ENCODE data around the gene TIMP3.

Gene TIMP3

DNA sequence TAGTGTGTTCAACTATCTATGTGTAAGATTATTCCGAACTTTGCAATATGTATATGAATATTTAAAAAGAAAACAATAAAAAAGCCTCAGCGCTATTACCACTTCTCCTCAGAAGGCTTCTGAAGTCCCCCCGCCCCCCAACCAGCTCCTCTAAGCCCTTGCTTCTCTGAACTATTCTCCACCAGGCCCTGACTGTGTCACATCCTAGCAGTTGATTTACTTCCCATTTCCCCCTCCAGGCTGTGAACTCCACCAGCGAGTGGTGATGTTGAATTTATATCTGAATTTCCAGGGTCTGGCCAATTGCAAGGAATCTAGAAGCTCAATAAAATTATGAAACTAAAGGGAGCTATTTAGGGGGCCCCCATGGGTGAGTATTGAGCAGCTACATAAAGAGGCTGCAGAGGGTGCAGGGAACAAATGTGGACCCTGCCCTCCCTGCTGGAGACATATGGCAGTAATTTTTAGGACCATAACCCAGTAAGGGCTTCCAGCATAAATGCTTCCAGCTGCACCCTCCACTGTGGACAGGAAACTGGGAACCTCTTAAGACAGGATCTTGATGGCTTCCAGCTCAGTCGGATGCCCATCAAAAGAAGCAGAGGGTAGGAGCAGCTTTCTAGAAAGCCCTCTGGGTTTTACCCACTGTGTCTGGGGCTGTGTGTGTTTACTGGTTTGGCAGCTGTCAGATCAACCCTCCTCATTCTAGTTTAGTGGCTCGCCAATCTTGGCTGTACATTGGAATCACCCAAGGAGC, 81.4 kb downstream of the TIMP3 start:
- no peak for DNase-seq (ENCODE audit: low read depth)

DNA sequence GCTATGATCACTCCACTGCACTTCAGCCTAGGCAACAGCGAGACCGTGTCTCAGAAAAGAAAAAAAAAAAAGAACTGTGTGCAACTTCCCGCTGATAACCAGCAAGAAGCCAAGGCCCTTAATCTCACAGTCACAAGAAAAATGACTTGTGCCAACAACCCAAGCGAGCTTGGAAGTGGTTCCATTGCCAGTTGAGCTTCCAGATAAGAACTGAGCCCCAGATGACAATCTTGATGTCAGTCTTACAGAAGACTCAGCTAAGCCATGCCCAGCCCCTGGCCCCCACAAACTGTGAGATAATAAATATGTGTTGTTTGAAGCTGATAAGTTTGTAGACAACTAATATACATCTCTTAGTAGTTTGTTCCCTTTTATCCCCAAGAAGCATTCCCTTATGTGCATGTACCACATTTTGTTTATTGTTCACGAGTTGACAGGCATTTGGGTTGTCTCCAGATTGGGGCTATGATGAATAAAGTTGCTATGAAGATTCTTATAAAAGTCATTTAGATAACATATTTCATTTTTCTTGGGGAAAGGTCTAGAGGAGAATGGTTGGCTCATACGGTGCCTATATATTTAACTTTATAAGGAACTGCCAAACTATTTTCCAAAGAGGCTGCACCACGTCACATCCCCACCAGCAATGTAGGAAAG, 85.9 kb downstream of the TIMP3 start:
- DNase-seq (ENCODE audit: low read depth), result no peak

DNA sequence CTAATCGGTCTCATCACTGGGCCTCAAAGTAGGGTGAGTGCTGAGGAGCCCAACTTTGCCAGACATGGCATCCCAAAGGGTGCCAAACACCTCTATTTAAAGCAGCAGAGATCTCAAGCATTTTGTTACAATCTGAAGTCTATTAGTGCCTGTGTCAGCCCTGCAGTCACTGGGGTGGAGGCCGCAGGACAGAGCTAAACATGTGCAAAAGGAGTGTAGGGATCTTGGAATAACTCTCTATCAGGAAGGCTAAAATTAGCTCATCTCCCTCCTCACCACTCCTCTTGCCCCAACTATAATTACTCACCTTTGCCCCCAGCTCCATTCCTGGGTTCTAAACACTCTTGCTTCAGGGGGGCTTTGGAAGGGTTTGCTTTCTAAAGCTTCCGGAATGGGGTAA, 87.5 kb downstream of the TIMP3 start:
- DNase-seq (ENCODE audit: low read depth), result no peak

DNA sequence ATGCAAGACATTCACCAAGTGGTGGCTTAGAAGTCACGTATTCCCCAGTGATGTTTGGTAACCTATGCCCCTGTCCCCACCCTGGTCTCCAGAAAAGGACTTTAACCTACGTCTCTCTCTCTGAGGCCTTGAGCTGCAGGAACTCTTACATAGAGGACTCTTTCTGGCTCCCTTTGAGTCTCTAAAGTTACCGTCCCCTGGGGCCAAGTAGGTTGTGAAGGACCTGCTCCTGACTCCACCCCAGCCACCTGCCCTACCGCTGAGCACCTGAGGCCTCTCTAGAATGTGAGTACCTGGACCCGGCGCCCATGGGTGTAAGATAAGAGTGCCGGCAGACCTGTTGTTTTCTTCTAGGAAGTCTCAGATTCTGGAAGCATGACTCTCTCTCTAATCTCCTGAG, 95.4 kb downstream of the TIMP3 start:
- DNase-seq (ENCODE audit: low read depth), result no peak

DNA sequence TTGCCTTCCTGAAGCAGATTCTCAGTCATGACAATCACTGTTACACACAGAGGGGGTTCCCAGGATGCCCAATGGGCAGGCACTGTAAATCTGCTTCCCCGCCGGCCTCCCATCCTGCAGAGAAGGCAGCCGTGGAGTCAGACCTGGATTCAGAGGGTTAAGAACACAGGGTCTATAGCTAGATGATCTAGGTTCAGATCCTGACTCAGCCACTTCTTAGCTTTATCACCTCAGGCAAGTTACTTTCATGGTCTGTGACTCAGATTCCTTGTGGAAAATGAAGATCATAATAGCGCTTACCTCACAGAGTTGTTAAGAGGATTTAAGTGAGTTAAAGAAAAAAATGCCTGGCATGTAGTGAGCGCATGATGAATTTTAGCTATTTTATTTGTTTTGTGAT, 95.9 kb downstream of the TIMP3 start:
- no peak for DNase-seq (ENCODE audit: low read depth)

DNA sequence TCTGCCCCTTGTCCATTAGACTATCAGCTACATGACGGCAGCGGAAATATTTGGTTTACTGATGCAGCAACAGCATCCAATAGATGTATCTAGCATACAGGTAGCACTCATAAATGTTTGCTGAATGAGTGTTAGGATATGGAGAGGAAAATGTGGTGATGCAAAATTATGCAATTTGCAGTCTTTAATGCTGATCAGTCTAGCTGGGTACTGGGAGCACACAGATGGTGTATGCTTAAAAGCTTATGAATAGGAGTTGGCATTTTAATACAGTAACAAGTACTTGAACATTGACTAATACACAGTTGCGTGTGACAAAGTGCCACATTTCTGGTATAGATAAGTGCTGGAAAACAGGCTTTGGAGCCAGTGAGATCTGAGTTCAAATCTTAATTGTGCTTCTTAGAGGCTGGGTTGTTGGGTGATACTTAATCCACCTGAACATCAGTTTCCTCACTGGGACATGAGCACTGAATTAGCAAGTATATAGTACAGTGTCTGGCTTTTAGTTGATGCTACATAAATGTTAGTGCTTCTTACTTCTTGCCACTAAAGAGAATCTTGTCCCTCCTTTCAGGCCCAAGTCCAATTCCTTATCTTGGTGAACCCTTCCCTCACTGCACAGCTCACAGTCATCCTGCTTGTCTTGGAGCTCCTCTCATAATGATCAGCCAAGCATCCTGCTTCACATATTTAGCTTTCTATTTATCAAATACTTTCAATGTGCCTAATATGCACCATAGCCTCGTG, 99.6 kb downstream of the TIMP3 start:
- no peak for DNase-seq (ENCODE audit: low read depth)

DNA sequence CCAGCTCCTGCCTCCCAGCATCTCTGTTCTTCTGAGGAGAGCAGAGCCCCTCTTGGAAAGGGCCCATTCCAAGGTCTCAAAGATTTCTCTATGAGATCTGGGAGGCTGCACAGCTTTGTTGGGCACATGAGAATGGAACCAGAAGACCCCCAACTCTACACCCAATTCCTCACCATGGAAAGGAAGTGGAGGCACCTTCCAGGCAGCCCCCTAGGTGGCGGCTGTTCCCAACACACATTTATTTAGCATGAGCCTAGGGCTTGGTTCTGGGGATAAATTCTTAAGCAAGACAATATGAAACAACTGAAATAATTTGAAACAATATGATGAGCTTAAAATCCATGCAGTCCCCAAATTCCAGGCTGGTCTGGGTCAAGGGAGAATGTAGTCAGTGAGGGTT, 100.4 kb downstream of the TIMP3 start:
- no peak for DNase-seq (ENCODE audit: low read depth)

DNA sequence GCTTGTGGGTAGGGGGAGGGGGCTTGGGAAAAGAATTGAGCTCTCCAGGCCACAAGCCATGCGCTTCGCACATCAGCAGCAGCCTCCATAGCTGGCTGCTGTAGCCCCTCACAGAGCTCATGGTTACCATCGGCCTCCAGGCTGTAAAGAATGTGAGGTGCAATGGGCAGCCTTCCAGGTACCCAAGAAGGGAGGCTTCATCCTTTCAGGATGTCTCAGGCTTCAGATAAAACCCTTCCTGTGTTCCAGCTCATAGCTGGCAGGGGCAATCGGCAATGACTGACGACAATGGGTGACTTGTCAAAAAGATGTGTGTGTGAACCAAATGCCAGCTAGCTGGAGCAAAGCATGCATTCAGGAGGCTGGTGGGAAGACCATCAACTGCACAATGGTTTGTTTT, 102.0 kb downstream of the TIMP3 start:
- no peak for DNase-seq (ENCODE audit: low read depth)

DNA sequence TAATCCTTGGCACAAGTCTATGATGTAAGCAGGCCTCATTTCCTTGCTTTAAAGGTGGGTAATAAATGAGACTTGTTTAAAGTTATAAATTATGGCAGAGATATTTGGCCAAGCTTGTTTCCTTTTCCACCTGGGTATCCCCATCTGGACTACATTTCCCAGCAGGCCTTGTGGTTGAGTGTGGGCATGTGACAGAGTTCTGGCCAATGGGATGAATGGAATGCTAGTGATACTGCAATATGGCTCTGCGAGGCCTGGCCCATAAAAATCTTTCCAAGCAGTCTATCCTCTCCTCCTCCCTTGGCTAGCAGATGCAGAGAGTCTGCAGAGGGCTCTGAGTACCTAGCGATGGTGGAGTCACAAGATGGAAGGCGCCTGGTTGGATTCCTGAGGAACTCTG, 102.5 kb downstream of the TIMP3 start:
- DNase-seq (ENCODE audit: low read depth), result no peak

DNA sequence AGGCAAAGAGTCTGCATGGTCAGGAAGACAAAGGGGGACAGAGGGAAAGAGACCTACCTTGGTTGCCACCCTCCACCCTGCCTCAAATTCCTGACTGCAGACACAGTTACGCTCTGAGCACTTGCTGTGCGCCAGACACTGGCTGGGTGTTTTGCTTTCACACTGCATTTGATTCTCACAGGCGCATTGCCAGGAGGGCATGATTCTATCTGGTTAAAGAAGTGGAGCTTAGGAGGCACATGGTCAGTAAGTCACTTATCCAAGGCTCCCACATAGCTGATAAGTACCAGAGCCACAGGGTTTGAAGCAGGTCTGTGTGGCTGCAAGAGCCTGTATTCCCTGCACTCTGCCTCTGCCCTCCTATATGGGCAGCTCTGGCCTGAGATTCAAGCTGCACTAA, 103.9 kb downstream of the TIMP3 start:
- DNase-seq (ENCODE audit: low read depth), result no peak

DNA sequence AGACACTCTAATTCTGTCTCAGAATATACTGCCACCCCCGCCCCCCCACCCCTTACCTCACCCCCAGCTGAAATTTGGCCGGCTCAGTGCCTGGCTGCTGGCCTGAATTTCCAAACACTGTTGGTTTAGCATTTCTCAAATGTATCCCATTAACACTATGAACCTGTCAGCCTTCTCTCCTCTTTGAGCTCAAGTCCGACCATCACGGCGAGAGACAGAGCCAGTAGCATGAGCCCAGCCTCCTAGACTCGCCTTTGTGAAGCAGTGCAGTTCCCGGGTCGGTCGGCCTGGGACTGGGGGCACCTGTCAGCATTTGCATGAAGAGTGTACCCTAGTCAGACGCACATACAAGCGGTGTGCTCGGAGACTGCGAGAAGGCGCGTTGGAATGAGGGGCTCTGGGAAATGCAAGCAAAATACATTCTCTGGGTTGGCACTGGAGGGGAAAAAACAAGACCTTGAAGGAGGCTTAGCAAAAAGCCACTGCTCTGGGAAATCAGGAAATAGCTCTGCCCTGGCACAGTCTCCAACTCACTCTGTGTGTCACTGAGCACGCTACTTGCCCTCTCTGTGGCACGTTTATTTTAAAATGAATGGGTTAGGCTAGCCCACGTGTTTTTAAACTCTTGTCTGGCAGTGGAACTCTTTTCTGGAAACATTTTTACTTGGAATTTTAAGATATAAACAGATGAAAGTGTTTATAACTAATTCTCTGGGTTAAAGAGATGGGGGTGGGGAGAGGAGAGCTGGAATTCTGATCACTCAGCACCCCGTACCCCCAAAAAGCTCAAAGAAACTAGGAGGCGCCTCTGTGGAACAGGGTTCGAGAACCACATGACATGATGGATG, 108.3 kb downstream of the TIMP3 start:
- no peak for DNase-seq (ENCODE audit: low read depth)

DNA sequence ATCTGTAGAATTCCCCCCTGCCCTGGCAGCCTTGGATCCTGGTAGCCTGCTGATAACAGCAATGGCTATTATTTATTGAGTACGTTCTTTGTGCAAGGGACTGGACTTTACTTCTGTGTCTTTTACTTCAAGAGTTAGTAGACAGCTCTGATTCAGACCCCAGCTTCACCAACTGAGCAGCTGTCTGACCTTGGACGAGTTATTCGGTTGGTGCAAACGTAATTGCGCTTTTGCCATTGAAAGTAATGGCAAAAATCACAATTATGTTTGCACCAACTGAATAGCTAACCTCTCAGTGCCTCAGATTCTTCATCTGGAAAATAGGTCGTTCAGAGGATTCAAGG, 108.9 kb downstream of the TIMP3 start:
- no peak for DNase-seq (ENCODE audit: low read depth)

DNA sequence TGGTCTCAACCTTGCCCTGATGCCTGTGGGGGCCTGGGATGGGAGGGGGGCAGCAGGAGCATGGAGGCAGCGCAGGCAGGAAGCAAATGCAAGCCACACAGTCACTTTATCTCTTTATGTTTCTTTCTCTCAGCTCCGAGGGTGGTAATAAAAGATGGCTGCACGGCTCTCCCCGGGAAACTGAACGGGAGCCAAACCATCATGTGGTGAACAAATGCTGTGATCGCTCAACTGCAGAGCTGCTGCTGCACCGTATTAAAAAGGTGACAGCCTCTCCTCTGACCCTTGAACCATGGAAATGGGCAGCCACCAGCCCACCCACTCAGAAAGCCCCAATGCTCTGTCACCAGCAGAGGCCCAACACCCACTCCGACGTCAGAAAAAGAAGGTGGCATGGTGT, 110.0 kb downstream of the TIMP3 start:
- no peak for DNase-seq (ENCODE audit: low read depth)

Data from activated T-helper 1 cell treated with Interleukin-2 at 50 U/mL for 16 hours (primary cell).